HL-60/S4 treated with phorbol 12-myristate 13-acetate at 8.2 ng/mL for 4 days and 3 days (cell line): ENCODE results near the gene TBC1D13.
"Not testable (repeated sequence)": the region's sequence is repeated elsewhere in the genome, so short reads cannot be mapped to it uniquely, and the experiment has no call there.

Source experiments
- in situ Hi-C: fragments of 300-500 bp; cut with MboI; formaldehyde crosslinking; loops from 2 replicates; pipeline ENCODE4 v1.15.0; 2022; ENCODE audit warnings: low sequenced_read_pairs

The TBC1D13 gene

GRCh38 chr9:128843171-128843570 lies 56.1 kb downstream of the TBC1D13 start:
- in situ Hi-C loops = not testable (repeated sequence)

GRCh38 chr9:128845186-128845931 lies 58.3 kb downstream of the TBC1D13 start:
- in situ Hi-C loops = no loop called here

- in situ Hi-C loops = no loop called here
Observed at GRCh38 chr9:128846680-128847030, 59.6 kb downstream of the TBC1D13 start.

GRCh38 chr9:128847803-128848202 lies 60.8 kb downstream of the TBC1D13 start:
- in situ Hi-C loops = no loop called here

GRCh38 chr9:128851024-128851423 lies 64.0 kb downstream of the TBC1D13 start:
- in situ Hi-C loops = loop anchor here (10.0 kb wide), 1 partner anchor 74 kb away; the partner anchor contains the start of gene PHYHD1

- in situ Hi-C loops = loop anchor here (10.0 kb wide), 1 partner anchor 73 kb away; the partner anchor contains the start of gene PHYHD1
Observed at GRCh38 chr9:128851779-128852600, 64.9 kb downstream of the TBC1D13 start.

DNA sequence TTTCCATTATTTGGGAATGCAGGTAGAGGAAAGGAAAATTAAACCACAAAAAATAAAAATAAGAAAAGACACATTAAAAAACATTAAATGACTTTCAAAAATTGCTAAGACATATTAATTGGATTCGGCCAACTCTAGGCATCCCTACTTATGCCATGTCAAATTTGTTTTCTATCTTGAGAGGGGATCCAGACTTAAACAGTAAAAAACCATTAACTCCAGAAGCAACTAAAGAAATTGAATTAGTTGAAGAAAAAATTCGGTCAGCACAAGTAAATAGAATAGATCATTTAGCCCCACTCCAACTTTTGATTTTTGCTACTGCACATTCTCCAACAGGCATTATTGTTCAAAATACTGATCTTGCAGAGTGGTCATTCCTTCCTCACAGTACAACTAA lies 65.6 kb downstream of the TBC1D13 start:
- in situ Hi-C loops = loop anchor here (10.0 kb wide), 1 partner anchor 72 kb away; the partner anchor contains the start of gene PHYHD1

DNA sequence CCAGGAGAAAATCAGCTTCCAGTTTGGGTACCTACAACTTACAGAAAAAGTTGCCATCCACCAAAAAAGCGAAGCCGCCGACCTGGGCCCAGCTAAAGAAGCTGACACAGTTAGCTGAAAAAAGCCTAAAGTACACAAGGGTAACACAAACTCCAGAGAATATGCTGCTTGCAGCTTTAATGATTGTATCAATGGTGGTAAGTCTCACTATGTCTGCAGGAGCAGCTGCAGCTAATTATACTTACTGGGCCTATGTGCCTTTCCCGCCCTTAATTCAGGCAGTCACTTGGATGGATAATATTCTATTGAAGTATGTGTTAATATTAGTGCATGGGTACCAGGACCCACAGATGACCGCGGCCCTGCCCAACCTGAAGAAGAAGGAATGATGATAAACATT lies 67.4 kb downstream of the TBC1D13 start:
- in situ Hi-C loops = loop anchor here (10.0 kb wide), 1 partner anchor 70 kb away; the partner anchor contains the start of gene PHYHD1

DNA sequence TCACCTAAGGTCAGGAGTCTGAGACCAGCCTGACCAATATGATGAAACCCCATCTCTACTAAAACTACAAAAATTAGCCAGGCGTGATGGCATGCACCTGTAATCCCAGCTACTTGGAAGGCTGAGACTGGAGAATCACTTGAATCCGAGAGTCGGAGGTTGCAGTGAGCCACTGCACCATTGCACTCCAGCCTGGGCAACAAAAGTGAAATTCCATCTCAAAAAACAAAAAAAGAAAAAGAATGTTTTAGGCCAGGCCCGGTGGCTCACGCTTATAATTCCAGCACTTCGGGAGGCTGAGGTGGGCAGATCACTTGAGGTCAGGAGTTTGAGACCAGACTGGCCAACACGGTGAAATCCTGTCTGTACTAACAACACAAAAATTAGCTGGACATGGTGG lies 71.4 kb downstream of the TBC1D13 start:
- in situ Hi-C loops = loop anchor here (10.0 kb wide), 1 partner anchor 66 kb away; the partner anchor contains the start of gene PHYHD1
